ENCODE results near the gene PNN.
"Not testable (repeated sequence)": the region's sequence is repeated elsewhere in the genome, so short reads cannot be mapped to it uniquely, and the experiment has no call there.

The PNN gene

GRCh38 chr14:39181026-39181692 is 6.1 kb downstream of the PNN start:
- no peak for DNase-seq (ENCODE audit: low spot score)

GRCh38 chr14:39181693-39182047 is 6.6 kb downstream of the PNN start:
- no peak for DNase-seq (ENCODE audit: low spot score)

GRCh38 chr14:39182770-39183684 is 8.0 kb downstream of the PNN start:
- DNase-seq (ENCODE audit: low spot score): no peak

GRCh38 chr14:39183685-39184003 is 8.6 kb downstream of the PNN start:
- DNase-seq (ENCODE audit: low spot score): not testable (repeated sequence)

GRCh38 chr14:39184628-39185255 is 9.7 kb downstream of the PNN start:
- no peak for DNase-seq (ENCODE audit: low spot score)

- DNase-seq (ENCODE audit: low spot score): no peak
Measured at GRCh38 chr14:39185256-39186049, 10.4 kb downstream of the PNN start.

- DNase-seq (ENCODE audit: low spot score): no peak
Measured at GRCh38 chr14:39186941-39187525, 12.0 kb downstream of the PNN start.

GRCh38 chr14:39203659-39204606 is 28.9 kb downstream of the PNN start:
- DNase-seq (ENCODE audit: low spot score): no peak

- DNase-seq (ENCODE audit: low spot score): not testable (repeated sequence)
Measured at GRCh38 chr14:39207430-39207829, 32.4 kb downstream of the PNN start.

- no peak for DNase-seq (ENCODE audit: low spot score)
Measured at GRCh38 chr14:39211109-39211741, 36.2 kb downstream of the PNN start.

GRCh38 chr14:39212034-39212433 is 37.0 kb downstream of the PNN start:
- DNase-seq (ENCODE audit: low spot score): no peak

GRCh38 chr14:39212693-39213092 is 37.6 kb downstream of the PNN start:
- no peak for DNase-seq (ENCODE audit: low spot score)

- no peak for DNase-seq (ENCODE audit: low spot score)
Measured at GRCh38 chr14:39217214-39217879, 42.3 kb downstream of the PNN start.

- no peak for DNase-seq (ENCODE audit: low spot score)
Measured at GRCh38 chr14:39218171-39218769, 43.2 kb downstream of the PNN start.

- DNase-seq (ENCODE audit: low spot score): no peak
Measured at GRCh38 chr14:39219075-39219499, 44.0 kb downstream of the PNN start.

GRCh38 chr14:39220473-39220872 is 45.4 kb downstream of the PNN start:
- DNase-seq (ENCODE audit: low spot score): not testable (repeated sequence)

- DNase-seq (ENCODE audit: low spot score): no peak
Measured at GRCh38 chr14:39228044-39228443, 53.0 kb downstream of the PNN start.

GRCh38 chr14:39228509-39229221 is 53.6 kb downstream of the PNN start:
- DNase-seq (ENCODE audit: low spot score): no peak

GRCh38 chr14:39229222-39229543 is 54.1 kb downstream of the PNN start:
- peak; percentile 76 for DNase-seq (ENCODE audit: low spot score)
